Ramos (cell line): Measurements from ENCODE around the gene ATP5MC2.

ENCODE experiments used
- in situ Hi-C: fragments of 300-500 bp; cut with MboI; formaldehyde crosslinking; loops from one replicate; pipeline ENCODE4 v1.14.3; 2022; ENCODE audit warnings: low sequenced_read_pairs; ENCODE audit not compliant: unreplicated experiment

The ATP5MC2 gene

DNA sequence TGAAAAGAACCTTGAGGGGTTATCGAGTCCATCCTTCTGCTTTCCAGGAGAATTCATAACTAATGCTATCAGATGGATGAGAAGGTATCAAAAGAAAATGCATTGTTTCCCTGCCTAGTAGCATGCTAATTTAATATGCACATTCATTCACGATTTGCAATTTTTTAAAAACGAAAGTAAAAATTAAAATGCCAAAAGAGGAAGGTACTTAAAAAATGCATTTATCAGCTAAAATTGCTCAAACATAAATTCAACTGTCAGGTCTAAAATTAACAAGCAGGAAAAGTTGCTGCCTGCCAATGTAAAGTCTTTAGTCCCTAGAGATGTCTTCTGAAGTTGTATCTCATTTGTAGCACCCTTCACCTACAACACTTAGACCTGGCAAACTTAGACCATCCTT is 57.6 kb downstream of the ATP5MC2 start:
- in situ Hi-C loops, result no loop called here

DNA sequence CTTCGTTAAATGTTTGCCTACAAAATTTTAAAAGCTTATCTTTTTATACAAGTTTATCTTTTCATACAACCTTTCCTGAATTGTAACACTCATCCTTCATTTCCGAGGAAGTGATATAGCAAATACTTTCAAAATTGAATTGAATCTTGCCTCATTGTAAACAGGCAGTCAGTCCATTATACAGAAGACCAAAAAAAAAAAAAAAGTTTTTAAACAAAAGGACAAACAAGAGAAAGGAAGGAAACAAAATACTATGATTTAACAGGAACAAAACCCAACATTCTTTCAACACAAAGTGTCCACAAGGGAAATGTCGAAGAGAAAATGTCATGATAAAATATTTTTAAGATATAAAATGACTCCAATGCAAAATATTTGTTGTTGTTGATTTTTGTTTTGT is 58.2 kb downstream of the ATP5MC2 start:
- in situ Hi-C loops, result no loop called here

DNA sequence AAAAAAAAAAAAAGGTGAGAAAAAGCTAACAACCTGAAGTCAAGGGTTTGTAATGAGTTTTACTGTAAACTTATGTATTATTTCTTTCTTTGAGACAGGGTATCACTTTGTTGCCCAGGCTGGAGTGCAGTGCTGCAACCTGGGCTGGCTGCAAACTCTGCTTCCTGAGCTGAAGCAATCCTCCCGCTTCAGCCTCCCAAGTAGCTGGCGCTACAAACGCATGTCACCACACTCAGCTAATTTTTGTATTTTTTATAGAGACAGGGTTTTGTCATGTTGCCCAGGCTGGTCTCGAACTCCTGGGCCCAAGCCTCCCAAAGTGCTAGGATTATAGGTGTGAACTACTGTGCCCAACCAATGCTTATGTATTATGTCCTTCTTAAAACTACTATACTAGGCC is 58.9 kb downstream of the ATP5MC2 start:
- in situ Hi-C loops, result no loop called here
